HG02943 (cell line): ENCODE data around the gene FIZ1.

ENCODE experiments used
- ATAC-seq: cut with Tn5 transposase; IDR thresholded peaks from one replicate; pipeline ENCODE4 v1.9.1; 2021; ENCODE audit warnings: mild to moderate bottlenecking, low read depth, moderate library complexity; ENCODE audit not compliant: unreplicated experiment

FIZ1 gene

DNA sequence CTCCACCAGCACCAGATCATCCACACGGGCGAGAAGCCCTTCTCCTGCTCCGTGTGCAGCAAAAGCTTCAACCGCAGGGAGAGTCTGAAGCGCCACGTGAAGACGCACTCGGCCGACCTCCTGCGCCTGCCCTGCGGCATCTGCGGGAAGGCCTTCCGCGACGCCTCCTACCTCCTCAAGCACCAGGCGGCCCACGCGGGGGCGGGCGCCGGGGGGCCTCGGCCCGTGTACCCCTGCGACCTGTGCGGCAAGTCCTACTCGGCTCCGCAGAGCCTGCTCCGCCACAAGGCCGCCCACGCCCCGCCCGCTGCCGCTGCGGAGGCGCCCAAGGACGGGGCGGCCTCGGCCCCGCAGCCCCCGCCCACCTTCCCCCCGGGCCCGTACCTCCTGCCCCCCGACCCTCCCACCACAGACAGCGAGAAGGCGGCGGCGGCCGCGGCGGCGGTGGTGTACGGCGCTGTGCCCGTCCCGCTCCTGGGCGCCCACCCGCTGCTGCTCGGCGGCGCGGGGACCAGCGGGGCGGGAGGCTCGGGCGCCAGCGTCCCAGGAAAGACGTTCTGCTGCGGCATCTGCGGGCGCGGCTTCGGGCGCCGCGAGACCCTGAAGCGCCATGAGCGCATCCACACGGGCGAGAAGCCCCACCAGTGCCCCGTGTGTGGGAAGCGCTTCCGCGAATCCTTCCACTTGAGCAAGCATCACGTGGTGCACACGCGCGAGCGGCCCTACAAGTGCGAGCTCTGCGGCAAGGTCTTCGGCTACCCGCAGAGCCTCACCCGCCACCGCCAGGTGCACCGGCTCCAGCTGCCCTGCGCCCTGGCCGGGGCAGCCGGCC, 15.6 kb upstream of the FIZ1 start:
- ATAC-seq: no peak

DNA sequence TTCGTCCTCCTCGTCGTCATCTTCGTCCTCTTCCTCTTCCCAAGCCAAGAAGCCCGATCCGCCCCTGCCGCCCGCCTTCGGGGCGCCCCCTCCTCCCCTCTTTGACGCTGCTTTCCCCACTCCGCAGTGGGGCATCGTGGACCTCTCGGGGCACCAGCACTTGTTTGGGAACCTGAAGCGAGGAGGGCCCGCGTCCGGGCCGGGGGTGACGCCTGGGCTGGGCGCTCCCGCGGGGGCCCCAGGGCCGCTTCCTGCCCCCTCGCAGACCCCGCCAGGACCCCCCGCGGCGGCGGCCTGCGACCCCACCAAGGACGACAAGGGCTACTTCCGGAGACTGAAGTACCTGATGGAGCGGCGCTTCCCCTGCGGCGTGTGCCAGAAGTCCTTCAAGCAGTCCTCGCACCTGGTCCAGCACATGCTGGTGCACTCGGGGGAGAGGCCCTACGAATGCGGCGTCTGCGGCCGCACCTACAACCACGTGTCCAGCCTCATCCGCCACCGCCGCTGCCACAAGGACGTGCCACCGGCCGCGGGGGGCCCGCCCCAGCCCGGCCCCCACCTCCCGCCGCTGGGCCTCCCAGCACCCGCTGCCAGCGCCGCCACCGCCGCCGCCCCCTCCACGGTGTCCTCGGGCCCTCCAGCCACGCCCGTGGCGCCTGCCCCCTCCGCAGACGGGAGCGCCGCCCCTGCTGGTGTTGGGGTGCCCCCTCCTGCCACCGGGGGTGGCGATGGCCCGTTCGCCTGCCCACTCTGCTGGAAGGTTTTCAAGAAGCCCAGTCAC, 14.8 kb upstream of the FIZ1 start:
- no peak for ATAC-seq

DNA sequence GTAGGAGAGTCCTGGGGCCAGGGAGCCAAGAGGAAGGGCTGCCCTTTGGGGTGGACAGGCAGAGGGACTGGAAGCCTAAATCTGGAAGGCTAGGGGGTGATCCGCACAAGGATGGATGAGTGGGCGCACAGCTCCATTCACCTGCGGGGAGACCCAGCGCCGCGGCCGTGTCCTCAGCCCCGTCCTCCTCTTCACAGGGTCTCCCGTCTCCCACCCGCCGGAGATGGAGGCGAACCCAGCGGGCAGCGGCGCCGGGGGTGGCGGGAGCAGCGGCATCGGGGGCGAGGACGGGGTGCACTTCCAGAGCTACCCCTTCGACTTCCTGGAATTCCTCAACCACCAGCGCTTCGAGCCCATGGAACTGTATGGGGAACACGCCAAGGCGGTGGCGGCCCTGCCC, 14.1 kb upstream of the FIZ1 start:
- no peak for ATAC-seq

DNA sequence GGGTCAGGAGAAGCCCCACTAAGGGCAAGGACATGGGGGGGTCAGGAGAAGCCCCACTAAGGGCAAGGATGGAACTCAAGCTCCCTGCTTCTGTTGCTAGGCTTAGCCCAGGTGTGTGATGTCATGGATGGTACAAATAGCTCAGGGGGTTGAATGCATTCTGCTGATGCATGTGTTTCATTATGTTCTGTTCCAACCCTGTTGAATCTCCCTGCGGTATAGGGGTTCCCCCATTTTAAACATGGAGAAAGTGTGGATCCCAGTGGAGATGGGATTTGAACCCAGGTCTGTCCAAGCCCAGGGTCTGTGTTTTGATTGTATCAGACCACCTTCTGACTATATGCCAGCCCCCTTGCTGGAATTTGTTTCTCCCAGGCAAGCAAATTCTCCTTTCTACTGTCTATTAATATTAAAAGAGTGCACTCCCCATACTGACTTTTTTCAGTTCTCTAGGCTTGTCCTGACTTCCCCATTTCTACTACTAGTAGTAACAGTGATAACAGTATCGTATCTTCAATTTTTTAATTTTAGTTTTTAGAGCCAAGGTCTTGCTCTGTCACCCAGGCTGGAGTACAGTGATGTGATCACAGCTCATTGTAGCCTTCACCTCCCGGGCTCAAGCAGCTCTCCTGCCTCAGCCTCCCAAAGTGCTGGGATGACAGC, 12.8 kb upstream of the FIZ1 start:
- ATAC-seq: no peak

DNA sequence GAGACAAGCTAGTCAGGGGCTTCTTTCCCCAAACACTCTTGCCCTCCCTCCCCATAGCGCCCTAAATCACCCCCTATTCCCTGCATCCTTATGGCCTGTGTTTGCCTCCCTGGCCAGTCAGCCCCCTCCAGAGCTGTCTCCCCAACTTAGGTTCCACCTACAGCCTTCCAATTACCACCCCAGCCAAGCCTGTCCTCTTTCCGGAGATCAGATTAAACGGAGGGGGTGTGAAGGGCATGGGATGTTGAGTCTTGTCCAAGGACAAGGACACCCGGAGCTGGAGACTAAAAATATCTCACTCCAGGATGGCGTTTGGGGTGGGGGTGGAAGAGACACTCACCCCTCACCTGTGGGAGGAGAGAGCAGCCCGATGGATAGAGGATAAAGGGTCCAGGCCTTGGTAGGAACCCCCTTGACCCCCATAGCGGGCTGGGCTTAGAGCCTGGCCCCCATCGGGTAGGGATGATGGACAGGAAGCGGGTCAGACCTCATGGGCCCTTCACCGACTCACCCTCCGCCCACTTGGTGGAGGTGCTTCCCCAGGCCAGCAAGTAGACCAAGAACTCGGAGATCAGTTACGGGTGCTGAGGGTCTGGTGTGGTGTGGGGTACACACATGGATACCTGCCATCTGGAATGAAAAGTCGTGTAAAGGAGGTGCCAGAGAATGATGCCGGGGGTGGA, 12.1 kb upstream of the FIZ1 start:
- no peak for ATAC-seq

DNA sequence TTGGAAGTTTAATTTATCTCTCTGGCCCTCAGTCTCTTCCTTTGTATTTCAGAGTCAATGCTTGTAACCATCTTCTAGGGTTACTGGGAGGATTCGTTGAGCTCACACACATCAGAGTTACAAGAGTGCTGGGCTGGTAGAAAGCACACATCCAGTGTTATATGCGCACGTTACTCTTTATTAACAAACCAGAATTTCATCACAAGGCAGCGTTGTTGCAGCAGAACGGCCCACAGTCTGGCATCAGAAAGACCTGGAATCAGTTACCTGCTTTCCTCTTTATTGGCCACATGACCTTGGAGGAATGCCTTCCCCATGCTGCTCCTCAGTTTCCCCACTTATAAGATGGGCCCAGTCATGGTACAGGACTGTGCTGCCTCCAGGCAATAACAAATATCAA, 10.0 kb upstream of the FIZ1 start:
- ATAC-seq: no peak

DNA sequence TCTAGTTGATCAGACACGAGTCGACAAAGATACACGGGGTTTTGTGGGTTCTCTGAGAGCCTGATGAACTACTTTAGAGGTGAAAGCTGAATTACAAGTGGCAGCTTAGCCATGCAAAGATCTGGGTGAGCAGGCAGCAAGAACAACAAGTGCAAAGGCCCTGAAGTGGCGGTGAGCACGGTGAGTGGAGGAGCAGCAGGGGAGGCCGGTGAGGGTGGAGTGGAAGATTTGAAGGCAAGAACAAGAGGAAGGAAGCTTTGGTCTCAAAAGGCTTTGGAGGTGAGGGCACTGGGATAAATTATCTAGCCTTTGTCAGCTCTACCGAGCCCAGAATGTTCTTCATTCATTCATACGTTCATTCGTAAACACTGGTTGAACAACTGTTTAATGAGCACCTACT, 7.5 kb upstream of the FIZ1 start:
- no peak for ATAC-seq

DNA sequence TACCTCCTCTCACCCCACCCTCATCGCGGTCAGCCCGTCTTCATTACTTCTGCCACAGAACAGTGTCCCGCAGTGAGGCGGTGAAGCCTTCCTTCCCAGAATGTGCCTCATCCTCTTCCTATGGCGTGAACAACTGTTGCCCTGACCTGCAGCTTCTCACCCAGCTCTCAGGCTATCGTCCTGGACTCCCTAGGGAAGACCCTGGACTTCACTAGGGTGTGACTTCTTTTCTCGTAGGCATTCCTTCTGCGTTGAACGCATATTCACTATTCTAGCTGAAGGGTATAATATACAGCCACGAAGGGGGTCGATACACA, 7.1 kb upstream of the FIZ1 start:
- no peak for ATAC-seq

DNA sequence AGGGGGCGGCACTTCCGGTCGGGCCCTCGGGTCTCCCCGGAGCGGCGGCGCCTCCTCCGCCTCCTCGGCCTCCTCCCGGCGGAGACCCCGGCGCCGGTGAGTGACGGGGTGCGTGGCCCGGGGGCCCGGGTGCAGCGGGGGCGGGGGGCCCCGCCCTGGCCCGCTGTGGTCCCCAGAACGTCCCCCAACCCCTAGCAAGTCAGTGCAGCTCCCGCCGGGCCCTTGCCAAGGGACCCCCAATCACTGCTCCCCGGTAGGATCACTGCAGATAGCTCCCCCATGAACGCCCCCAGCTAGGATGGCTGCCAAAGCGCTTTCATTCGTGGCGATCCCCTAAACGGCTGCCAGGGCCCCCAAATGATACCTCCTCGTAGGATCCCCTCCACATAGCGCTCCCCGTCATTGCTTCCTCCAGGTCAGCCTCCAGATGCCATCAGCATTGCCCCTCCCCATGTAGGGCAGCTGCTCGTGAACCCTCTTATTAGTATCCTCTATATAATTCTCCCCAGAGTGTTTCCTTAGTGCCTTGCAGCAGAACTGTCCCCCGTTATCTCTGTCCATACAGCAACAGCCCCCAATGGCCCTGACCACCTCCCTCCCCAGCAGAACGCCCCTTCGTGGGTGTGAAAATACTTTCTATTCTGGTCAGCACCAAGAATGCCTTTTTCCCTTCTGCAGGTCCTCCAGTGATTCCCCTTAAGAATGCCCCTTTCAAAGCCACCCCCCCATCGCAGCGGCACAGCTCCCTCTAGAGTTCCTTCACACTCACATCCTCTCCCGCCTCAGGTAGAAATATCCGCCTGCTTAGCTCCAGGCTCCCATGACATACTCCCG, 6.5 kb upstream of the FIZ1 start, which contains the start of gene ZNF865:
TSS of gene ZNF865 (plus strand) at position 11 of the 834 bp plus-strand sequence. CDS start 7,972 bp downstream, outside the sequence.
- ATAC-seq: peak; percentile 1

DNA sequence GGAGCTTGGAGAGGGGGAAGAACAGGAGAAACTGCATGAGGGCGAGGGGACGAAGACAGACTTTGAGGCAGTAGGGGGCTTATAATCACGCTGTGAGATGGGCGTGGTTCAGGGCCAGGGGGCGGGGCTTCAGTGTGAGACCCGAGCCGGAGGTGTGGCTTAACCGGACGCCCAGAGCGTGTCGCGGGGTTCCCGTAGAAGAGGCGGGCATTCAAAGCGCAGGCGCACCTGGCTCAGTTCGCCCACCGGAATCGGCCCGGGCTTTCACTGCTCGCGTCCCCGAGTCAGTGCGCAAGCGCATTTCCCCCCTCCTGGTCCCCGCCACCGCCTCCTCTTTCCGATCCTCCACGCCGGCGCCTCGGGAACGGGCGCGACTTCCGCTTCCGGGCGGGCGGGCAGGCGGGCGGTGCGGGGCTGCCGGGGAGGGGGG, 5.9 kb upstream of the FIZ1 start:
- ATAC-seq: peak; percentile 70

DNA sequence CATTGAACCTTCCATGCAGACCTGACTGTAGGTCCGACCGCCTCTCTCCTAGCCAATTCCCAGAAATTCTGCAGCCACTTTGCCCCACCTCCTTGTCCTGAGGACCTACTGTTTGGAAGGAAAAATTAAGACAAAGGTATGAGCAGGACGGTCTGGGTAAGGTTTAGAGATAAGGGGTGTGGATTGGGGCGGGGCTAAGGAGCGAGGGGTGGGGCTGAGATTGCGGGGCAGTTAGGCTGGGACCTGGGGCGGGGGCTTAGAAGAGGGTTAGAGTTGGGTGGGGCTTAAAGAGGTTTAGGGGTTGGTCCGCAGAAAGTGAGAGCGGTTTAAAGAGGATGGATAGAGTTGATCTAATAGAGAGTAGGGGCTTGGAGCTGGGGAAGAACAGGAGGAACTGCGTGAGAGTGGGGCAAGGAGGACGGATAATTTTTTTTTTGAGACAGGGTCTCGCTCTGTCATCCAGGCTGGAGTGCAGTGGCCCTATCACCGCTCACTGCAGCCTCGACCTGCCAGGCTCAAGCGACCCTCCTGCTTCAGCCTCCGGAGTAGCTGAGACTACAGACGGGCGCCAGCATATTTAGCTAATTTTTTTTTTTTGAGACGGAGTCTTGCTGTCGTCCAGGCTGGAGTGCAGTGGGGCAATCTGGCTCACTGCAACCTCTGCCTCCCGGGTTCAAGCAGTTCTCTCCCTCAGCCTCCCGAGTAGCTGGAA, 4.4 kb upstream of the FIZ1 start:
- ATAC-seq: no peak

DNA sequence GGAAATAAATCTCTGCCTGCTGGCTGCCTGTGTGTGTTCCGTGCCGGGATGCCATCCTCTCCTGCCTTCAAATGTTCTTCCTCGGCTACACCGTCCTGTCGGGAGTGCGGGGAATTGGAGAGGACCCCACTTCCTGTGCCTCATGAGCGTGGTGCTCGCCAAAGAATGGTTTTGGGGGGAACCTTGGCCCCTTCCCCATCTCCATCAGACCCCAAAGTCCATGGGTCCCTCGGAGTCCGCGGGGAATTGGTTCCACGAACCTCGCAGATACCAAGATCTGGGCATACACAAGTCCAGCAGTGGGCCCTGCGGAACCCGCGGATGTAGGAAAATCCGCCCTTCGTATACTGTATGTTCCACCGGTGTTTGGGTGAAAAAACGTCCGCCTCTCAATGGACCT, 3.8 kb upstream of the FIZ1 start:
- no peak for ATAC-seq

DNA sequence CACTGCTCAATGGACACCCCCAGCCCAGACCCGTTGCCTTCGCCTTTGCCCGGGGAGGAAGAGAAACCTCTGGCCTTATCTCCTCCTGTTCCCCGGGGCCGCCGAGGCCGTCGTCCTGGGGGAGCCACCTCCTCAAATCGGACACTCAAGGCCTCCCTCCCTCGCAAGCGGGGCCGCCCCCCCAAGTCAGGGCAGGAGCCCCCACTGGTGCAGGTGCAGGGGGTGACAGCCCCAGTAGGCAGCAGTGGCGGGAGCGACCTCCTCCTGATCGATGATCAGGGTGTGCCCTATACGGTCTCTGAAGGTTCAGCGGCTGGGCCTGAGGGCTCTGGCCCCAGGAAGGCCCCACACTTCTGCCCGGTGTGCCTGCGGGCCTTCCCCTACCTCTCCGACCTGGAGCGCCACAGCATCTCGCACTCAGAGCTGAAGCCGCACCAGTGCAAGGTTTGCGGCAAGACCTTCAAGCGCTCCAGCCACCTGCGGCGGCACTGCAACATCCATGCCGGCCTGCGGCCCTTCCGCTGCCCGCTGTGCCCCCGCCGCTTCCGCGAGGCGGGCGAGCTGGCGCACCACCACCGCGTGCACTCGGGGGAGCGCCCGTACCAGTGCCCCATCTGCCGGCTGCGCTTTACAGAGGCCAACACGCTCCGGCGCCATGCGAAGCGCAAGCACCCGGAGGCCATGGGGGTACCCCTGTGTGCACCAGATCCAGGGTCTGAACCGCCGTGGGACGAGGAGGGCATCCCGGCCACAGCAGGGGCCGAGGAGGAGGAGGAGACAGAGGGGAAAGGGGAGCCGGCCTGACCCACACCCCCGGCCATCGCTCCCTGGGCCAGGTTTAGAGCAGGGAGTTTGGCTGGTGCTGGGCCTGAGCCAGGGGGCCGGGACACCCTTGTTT, 3.0 kb upstream of the FIZ1 start:
- ATAC-seq: no peak

DNA sequence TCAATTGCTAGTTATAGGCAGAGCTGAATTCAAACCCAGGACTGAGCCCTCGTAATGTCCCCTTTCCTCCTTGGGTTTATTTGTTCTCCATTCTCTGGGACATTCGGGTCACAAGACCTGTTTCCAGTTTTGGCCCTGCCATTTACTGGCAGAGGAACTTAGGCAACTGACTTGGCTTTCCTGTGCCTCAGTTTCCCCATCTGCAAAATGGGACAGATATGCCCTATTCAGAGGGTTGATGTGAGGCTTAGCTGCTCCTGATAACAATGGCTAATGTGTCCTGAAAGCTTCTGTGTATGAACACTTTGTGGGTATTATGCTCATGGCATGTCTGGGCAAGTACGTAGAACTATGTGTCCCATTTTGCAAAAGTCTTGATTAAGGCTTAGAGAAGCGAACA, 1.8 kb upstream of the FIZ1 start:
- no peak for ATAC-seq

DNA sequence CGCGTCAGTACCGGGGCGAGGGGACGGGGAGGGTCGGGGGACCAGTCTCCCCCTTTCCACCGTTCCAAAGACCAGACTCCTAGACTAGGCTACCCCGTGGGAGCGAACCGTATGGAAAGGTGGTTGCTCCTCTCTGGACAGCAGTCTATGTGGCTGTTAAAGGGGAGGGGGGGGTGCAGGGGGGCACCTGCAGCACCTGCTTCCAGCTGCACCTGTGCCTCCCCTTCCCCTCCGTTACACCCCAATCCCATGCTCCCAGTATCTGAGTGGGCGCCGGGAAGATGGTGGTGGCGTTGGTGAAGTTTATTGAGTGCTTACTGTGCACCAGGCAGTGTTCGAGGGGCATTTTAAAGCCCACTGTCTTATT, 1.3 kb upstream of the FIZ1 start:
- ATAC-seq: no peak

DNA sequence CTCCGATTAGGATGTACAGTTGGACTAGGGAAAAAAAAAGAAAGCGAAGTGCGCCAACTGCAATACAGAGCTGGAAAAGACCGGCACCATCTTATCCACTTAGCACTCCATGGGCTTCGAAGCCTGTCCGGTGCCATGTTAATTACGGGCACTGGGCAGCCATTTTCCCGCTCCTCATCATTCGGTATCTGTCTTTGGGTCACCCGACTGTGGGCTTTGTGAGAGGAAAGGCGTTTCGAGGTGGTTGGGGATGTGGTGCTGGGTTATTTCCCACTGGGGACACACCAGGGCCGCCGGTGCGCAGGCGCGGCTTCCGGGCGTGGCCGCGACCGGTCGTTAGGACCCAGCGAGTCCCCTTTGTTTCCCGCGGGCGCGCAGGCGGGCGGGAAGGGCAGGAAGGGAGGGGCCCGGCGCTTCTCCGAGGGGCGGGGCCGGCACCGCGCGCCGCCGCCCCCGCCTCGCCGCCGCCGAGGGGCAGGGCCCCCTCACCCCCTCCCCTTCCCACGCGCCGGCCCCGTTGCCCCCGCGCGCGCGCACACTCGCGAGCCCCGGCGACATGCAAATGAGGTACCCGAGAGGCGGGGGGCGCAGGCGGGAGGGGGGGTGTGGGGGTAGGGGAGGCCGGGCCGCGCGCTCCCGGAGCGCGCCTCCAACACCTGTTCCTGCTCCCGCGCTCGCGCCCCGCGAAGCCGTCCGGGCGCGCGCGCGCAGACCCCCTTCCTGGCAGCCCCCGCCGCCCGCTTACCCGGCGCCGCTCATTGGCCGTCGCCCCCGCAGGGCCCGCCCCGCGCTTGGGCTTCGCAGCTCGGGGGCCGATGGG, 735 bp upstream of the FIZ1 start, which contains the start of gene ZNF524:
TSS of gene ZNF524 (plus strand) at position 447 of the 820 bp plus-strand sequence. CDS start 1,825 bp downstream, outside the sequence.
- ATAC-seq: peak; percentile 46

DNA sequence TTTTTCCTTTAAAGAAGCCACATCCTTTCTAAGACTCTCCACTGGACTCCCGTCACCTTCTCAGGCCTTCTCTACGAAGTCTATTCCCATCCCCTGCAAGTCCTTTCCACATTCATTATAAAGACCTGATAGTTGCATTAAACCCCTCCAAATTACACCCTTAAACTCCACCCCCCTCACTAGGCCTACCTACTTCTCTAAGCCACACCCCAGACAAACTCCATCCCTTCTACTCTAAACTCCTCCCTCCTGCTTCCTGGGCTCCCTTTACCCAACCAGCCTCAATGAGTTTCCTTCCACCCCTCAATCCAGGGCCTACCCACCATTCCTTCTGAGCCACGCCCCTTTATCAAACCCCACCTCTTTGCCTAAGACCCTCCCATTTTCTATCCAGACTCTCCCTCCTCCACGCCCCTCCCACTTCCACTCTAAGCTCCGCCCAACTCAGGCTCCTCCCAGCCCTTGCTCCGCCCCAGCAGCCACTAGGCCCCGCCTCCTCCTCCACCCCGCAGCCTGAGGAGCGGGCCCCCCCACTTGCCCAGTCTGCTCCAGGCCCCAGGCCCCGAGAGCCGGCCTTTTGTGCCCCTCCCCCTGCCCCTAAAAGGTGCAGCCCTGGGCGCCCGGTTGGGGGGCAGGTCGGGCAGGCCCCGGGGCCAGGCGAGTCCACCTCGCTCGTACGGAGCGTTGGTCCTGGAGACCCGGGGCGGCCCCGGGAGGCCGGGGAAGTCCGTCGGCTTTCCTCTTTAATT, 424 bp downstream of the FIZ1 start:
- ATAC-seq: peak; percentile 50
